ENCODE data around the gene CTCFL. TPM values are rescaled to one million over a fixed set of nuclear protein-coding genes. Genes with fewer than 3 reads are reported as not detected.

The CTCFL gene
- total RNA-seq, 4 donors from 2014 or later = 0.14 TPM; not detected in 3

- Histone ChIP-seq H3K27ac (no peak overlapping the region), H3K27me3 (no peaks in the 10 kb centered on the region), H3K36me3 (no peaks in the 10 kb centered on the region), H3K9me3 (no peaks in the 10 kb centered on the region), H3K4me3 (no peak overlapping the region), H3K4me1 (peaks cover 0 to 15% (median 3%) of the 10 kb centered on the region in 4 donors)
- intact Hi-C loops (cut with DNase I; ENCODE audit: low total_unique reads) (no loop called here), in situ Hi-C loops (cut with MboI; ENCODE audit: low pct_ligation_motif_present in 1 of 4, low pct_unique_long_range_greater_than_20kb in 1 of 4, low sequenced_read_pairs in 3 of 4) (no loop called here)
- no peak for DNase-seq
- no peak for TF ChIP-seq POLR2AphosphoS5 (IDR thresholded peaks at IDR 0.05)
- no peak for TF ChIP-seq EP300 (IDR thresholded peaks at IDR 0.05; ENCODE audit: low read depth)
- no peak for TF ChIP-seq POLR2A (IDR thresholded peaks at IDR 0.05)
- no peak for TF ChIP-seq CTCF (IDR thresholded peaks at IDR 0.05)
- 60 to 78% methylated on average over 1 to 12 of the region's 12 CpGs for WGBS, 2 donors (ENCODE audit: low coverage in 1 of 2)
Observed at GRCh38 chr20:57471496-57472372, 53.2 kb downstream of the CTCFL start.

- WGBS, 2 donors (ENCODE audit: low coverage in 1 of 2) = 71 to 89% methylated on average over 2 to 12 of the region's 18 CpGs
- in situ Hi-C loops (cut with MboI; ENCODE audit: low pct_ligation_motif_present in 1 of 4, low pct_unique_long_range_greater_than_20kb in 1 of 4, low sequenced_read_pairs in 3 of 4) = no loop called here
Observed at GRCh38 chr20:57470666-57471495, 54.1 kb downstream of the CTCFL start.

GRCh38 chr20:57470212-57470522 is 54.8 kb downstream of the CTCFL start:
- Histone ChIP-seq H3K4me3 (no peak overlapping the region), H3K27ac (peak overlapping the region in 3 of 4 donors; percentile 42 to 62 (median 59)), H3K9me3 (no peaks in the 10 kb centered on the region), H3K36me3 (no peaks in the 10 kb centered on the region), H3K4me1 (peaks cover 0 to 15% (median 3%) of the 10 kb centered on the region in 4 donors), H3K27me3 (no peaks in the 10 kb centered on the region)
- intact Hi-C loops (cut with DNase I; ENCODE audit: low total_unique reads) (no loop called here), in situ Hi-C loops (cut with MboI; ENCODE audit: low pct_ligation_motif_present in 1 of 4, low pct_unique_long_range_greater_than_20kb in 1 of 4, low sequenced_read_pairs in 3 of 4) (no loop called here)
- WGBS, 2 donors (ENCODE audit: low coverage in 1 of 2) = 56 to 76% methylated on average over 1 to 9 of the region's 9 CpGs
- TF ChIP-seq POLR2AphosphoS5 (IDR thresholded peaks at IDR 0.05) (no peak), EP300 (IDR thresholded peaks at IDR 0.05; ENCODE audit: low read depth) (no peak), POLR2A (IDR thresholded peaks at IDR 0.05) (no peak), CTCF (IDR thresholded peaks at IDR 0.05) (no peak)
- no peak for DNase-seq

More at GRCh38 chr20:57470666-57471495, 54.1 kb downstream of the CTCFL start:
- H3K4me1 ChIP-seq = peaks cover 0 to 15% (median 3%) of the 10 kb centered on the region in 4 donors
- H3K27ac ChIP-seq = peak overlapping the region in 2 of 4 donors; percentile 59 to 62
- intact Hi-C loops (cut with DNase I; ENCODE audit: low total_unique reads) = no loop called here
- no peak overlapping the region for H3K4me3 ChIP-seq
- no peaks in the 10 kb centered on the region for H3K27me3 ChIP-seq
- no peaks in the 10 kb centered on the region for H3K9me3 ChIP-seq
- TF ChIP-seq CTCF (IDR thresholded peaks at IDR 0.05) (no peak), POLR2AphosphoS5 (IDR thresholded peaks at IDR 0.05) (no peak), EP300 (IDR thresholded peaks at IDR 0.05; ENCODE audit: low read depth) (no peak), POLR2A (IDR thresholded peaks at IDR 0.05) (no peak)
- no peak for DNase-seq
- no peaks in the 10 kb centered on the region for H3K36me3 ChIP-seq
